GM23248 (cell line): Measurements from ENCODE around the gene EOLA2. TPM values are rescaled to one million over a fixed set of nuclear protein-coding genes. Genes with fewer than 3 reads are reported as not detected.
"Not testable (repeated sequence)": the region's sequence is repeated elsewhere in the genome, so short reads cannot be mapped to it uniquely, and the experiment has no call there.

ENCODE experiments used
- DNase-seq: peaks from one replicate; pipeline ENCODE4 v3.0.0-alpha.2; 2015
- H2AFZ ChIP-seq: fragments of 200-600 bp; sonication (generic); 2 replicates; pipeline ENCODE4 v1.6.1; 2016; ENCODE audit warnings: antibody characterized with exemption
- H3F3A ChIP-seq: fragments of 200-600 bp; sonication (generic); 2 replicates; pipeline ENCODE4 v1.6.1; 2016; ENCODE audit warnings: mild to moderate bottlenecking, antibody characterized with exemption, mixed run types; ENCODE audit not compliant: insufficient read depth
- H3K27ac ChIP-seq: fragments of 200-600 bp; sonication (generic); 2 replicates; pipeline ENCODE4 v1.5.1; 2016; ENCODE audit warnings: mild to moderate bottlenecking
- H3K27me3 ChIP-seq: fragments of 200-600 bp; sonication (generic); replicated peaks from 2 replicates; pipeline ENCODE4 v1.6.1; 2016; ENCODE audit warnings: mild to moderate bottlenecking; ENCODE audit not compliant: insufficient read depth
- H3K36me3 ChIP-seq: fragments of 200-600 bp; sonication (generic); 2 replicates; pipeline ENCODE4 v1.6.1; 2016; ENCODE audit warnings: low read depth, mild to moderate bottlenecking
- H3K4me1 ChIP-seq: fragments of 200-600 bp; sonication (generic); 2 replicates; pipeline ENCODE4 v1.6.1; 2016; ENCODE audit warnings: mild to moderate bottlenecking; ENCODE audit not compliant: insufficient read depth
- H3K4me2 ChIP-seq: fragments of 200-600 bp; sonication (generic); one replicate; pipeline ENCODE4 v1.6.1; 2016; ENCODE audit warnings: mild to moderate bottlenecking; ENCODE audit not compliant: unreplicated experiment
- H3K4me3 ChIP-seq: fragments of 200-600 bp; sonication (generic); 2 replicates; pipeline ENCODE4 v1.5.1; 2016; ENCODE audit warnings: mild to moderate bottlenecking
- H3K79me2 ChIP-seq: fragments of 200-600 bp; sonication (generic); 2 replicates; pipeline ENCODE4 v1.6.1; 2016; ENCODE audit warnings: mild to moderate bottlenecking; ENCODE audit not compliant: insufficient read depth
- H3K9ac ChIP-seq: fragments of 200-600 bp; sonication (generic); 2 replicates; pipeline ENCODE4 v1.6.1; 2016; ENCODE audit warnings: mild to moderate bottlenecking
- H3K9me2 ChIP-seq: fragments of 200-600 bp; sonication (generic); 2 replicates; pipeline ENCODE4 v1.6.1; 2016; ENCODE audit warnings: mixed run types, mild to moderate bottlenecking, moderate library complexity; ENCODE audit not compliant: insufficient read depth
- H3K9me3 ChIP-seq: fragments of 200-600 bp; sonication (generic); one replicate; pipeline ENCODE4 v1.6.1; 2017; ENCODE audit warnings: low read depth
- H4K20me1 ChIP-seq: fragments of 200-600 bp; sonication (generic); 2 replicates; pipeline ENCODE4 v1.6.0; 2016; ENCODE audit not compliant: insufficient read depth
- WGBS, 2 experiments: methylation state at CpG; one replicate each; pipeline ENCODE4 v1.1.6; 2015 to 2017; ENCODE audit warnings: low lambda C conversion rate in 2 of 2, low coverage in 1 of 2; ENCODE audit errors: missing lambda C conversion rate in 2 of 2; 5-methylcytosine and 5-hydroxymethylcytosine counted together
- in situ Hi-C: fragments of 300-500 bp; cut with MboI; formaldehyde crosslinking; loops from 2 replicates; pipeline ENCODE4 v1.15.0; 2020
- polyA plus RNA-seq: library from polyadenylated mRNA; unstranded; fragments of >200 nt; fragmentation: Nextera tagmentation; extraction: Ambion mirVana; gene quantifications from 2 replicates; pipeline ENCODE4 v1.2.1, GENCODE V29; 2016
- total RNA-seq: library from RNA; depleted of rRNA; stranded (reverse); fragments of >200 nt; shearing (Covaris generic); gene quantifications from 2 replicates; pipeline ENCODE4 v1.2.3, GENCODE V29; 2014

EOLA2 gene
- total and polyA plus RNA-seq, 2 experiments from 2014 or later: 28.1 to 48.2 TPM

DNA sequence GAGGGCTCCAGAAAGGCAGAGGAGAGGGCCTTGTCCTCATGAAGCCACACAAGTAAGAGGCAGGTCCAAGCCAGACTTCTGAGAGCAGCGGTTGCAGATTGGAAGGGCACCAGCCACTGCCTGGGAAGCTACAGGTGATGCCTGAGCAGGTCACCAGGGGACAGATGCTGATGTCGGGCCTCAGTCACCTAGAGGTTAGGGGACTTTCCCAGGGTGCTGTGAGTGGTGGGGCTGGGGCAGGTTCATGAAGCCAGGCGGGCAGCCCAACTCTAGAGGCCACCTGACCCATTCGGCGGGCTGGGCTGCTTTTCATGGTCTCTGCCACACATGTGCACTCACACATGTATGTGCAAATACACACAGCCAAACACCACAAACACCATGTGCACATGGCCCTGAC, 5.3 kb downstream of the EOLA2 start:
- in situ Hi-C loops, H3K4me3 ChIP-seq, H3K9me2 ChIP-seq, H4K20me1 ChIP-seq, H3K4me2 ChIP-seq, H3K9ac ChIP-seq, H3K9me3 ChIP-seq, H3K36me3 ChIP-seq, H2AFZ ChIP-seq, H3F3A ChIP-seq, DNase-seq, H3K27me3 ChIP-seq, H3K4me1 ChIP-seq, H3K27ac ChIP-seq: not testable (repeated sequence)
- WGBS, 2 experiments: 100% methylated on average over 1 of the region's 5 CpGs; no CpG with 5 or more reads in 1 of the 2 experiments
- peaks cover 10% of the 10 kb centered on the region for H3K79me2 ChIP-seq

DNA sequence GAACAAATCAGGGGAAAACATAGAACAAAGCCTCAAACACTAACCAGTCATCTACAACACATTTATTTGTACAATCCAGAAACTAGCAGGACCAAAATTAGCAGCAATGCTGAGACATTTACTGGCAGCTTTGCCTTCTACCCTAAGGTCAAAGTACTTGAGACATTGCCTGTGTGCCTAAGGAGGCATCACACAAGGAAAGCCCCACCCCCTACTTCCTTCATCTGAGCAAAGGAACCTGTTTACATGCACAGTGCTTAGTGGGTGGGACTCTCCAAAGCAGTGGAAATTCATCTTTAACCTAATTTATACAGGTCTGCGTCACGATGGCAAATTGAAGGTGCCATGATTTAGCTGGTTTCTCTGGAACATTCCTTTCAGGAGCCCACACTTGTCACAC, 6.1 kb downstream of the EOLA2 start:
- DNase-seq, H3K27me3 ChIP-seq, H3K27ac ChIP-seq, H3K4me3 ChIP-seq, H2AFZ ChIP-seq, H3K4me2 ChIP-seq, H3K4me1 ChIP-seq, in situ Hi-C loops, H3K79me2 ChIP-seq, H3K9me3 ChIP-seq, H3K9me2 ChIP-seq, H4K20me1 ChIP-seq, H3K9ac ChIP-seq, H3K36me3 ChIP-seq, H3F3A ChIP-seq: not testable (repeated sequence)
- WGBS, 2 experiments: 91 to 100% methylated on average over 2 of the region's 2 CpGs

DNA sequence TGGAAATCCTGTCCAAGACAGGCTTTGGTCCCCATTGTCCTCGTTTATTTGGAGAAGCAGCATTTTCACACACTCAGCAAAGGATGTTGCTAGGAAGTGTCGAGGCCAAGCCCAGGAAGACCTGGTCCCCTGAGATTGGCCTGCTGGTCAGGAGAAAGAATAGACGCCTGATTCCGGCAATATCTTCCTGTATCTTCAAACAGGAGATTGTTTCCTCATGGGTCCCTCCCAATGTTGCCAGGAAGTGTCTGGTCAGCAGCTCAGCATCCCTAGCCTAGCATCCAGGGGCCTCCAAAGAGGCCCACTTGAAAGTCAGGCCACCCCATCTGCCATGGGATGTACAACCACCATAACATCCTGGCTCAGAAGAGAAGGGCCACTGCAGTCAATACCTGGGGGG, 6.9 kb downstream of the EOLA2 start:
- H3K27ac ChIP-seq, H2AFZ ChIP-seq, DNase-seq, H3K9me2 ChIP-seq, H3K36me3 ChIP-seq, in situ Hi-C loops, H3K4me3 ChIP-seq, H3K9me3 ChIP-seq, H3K4me2 ChIP-seq, H3K9ac ChIP-seq, H3K79me2 ChIP-seq, H3K4me1 ChIP-seq, H3F3A ChIP-seq, H4K20me1 ChIP-seq, H3K27me3 ChIP-seq: not testable (repeated sequence)
- WGBS, 2 experiments: 48 to 54% methylated on average over 2 of the region's 4 CpGs

DNA sequence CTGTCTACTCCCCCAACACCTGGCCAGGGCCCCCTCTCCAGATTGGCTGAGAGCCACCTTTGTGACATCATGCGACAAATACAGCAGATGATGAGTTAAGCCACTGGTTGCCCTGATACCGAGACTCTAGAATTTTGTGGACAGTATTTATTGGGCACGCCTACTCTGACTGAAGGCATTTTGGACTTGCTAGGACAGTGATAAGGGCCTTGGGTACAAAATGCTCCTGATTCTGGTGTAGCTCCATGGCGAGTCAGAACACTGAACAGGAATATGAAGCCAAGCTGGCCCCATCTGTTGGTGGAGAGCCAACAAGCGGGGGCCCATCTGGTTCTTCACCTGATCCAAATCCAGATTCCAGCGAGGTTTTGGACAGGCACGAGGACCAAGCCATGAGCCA, 8.9 kb downstream of the EOLA2 start, which contains the start of gene HSFX4:
Gene HSFX4, plus strand, starts transcription at position 174 of the 400 bp plus-strand sequence. Its CDS starts 72 bp downstream, at position 246.
- H3K27me3 ChIP-seq, DNase-seq, H3K9me2 ChIP-seq, H3F3A ChIP-seq, H2AFZ ChIP-seq, H3K79me2 ChIP-seq, H3K36me3 ChIP-seq, H3K9ac ChIP-seq, H3K9me3 ChIP-seq, in situ Hi-C loops, H3K4me1 ChIP-seq, H4K20me1 ChIP-seq, H3K4me3 ChIP-seq, H3K4me2 ChIP-seq, H3K27ac ChIP-seq: not testable (repeated sequence)
- WGBS, 2 experiments: 100% methylated on average over 1 of the region's 7 CpGs; no CpG with 5 or more reads in 1 of the 2 experiments

DNA sequence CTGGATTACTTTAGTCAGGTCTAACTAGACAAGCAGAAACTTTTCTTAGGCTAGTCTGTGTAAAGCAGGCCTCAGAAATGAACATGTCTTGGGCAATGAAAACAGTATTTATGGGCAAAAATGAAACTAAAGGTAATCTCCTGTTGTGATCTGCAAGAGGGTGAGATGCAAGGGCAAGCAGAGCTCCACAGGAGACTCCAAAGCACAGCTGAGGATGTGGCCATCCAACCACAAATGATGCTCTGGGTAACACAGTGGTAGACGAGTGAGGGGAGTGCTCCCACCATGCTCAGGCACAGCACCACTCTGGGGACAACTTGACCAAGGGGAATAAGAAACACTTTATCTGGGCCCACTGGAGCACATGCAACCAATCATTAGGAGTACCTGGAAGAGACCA, 9.7 kb downstream of the EOLA2 start:
- H3K9me3 ChIP-seq, DNase-seq, H3K27me3 ChIP-seq, H3K79me2 ChIP-seq, H3K4me3 ChIP-seq, H3K4me1 ChIP-seq, H3K9me2 ChIP-seq, H3K36me3 ChIP-seq, H3K9ac ChIP-seq, H4K20me1 ChIP-seq, H3F3A ChIP-seq, in situ Hi-C loops, H3K4me2 ChIP-seq, H3K27ac ChIP-seq, H2AFZ ChIP-seq: not testable (repeated sequence)
- 100% methylated on average over 1 of the region's 1 CpG; no CpG with 5 or more reads in 1 of the 2 experiments for WGBS, 2 experiments

DNA sequence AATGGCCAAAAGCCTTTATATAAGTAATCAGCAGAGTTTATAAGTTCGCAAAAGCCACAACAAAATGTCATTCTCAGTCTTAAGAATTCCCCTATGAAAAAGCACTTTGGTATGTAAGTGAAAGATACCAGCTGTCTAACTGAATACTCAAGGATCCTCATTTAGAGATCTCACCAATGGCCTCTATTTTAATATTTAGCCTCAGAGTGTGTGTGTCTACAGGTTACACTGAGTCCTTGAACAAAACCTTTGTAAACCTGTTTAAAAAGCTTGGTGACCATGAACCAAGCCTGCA, 10.4 kb downstream of the EOLA2 start:
- H3K27ac ChIP-seq, H2AFZ ChIP-seq, H3K4me3 ChIP-seq, H3K36me3 ChIP-seq, H3K9me2 ChIP-seq, H3F3A ChIP-seq, H3K4me2 ChIP-seq, H4K20me1 ChIP-seq, H3K79me2 ChIP-seq, H3K27me3 ChIP-seq, in situ Hi-C loops, H3K9ac ChIP-seq, H3K9me3 ChIP-seq, H3K4me1 ChIP-seq, DNase-seq: not testable (repeated sequence)
- no CpG with 5 or more reads among the region's 1 CpG for WGBS, 2 experiments

DNA sequence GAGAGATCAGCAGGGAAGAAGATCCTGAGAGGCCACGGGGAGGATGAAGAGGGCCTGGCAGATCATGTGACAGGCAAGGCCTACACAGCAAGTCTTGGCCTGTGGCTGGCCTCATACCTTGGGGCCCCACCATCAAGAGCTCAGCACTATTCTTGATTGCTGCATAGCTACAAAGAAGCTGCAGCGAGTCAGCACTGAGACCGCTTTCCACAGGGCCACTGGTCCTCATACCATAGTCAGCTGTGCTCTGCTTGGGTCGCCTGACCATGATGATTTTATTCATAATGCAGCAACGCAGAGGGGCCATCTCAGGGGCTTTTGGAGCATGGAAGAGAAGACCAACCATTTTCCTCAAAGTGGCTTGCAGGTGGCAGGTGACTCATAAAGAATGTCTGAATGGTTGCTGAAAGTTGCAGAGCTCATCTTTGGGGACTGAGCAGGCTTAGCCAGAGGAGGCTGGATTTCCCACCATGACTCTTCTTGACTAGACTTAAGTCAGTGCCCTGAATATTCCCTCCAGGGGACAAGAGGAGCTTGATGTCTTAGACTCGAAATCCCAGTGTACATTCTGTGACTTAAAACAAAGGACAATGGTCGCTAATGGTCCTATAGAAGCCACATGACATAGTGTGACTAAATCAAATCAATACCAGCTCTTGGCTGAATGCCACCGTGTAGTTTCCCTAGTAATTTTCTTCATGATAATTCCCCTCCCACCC, 10.9 kb downstream of the EOLA2 start:
- H3K4me1 ChIP-seq, H3K27ac ChIP-seq, H3K79me2 ChIP-seq, H3K27me3 ChIP-seq, H3K9me3 ChIP-seq, DNase-seq, H3F3A ChIP-seq, H3K4me2 ChIP-seq, in situ Hi-C loops, H3K36me3 ChIP-seq, H3K9ac ChIP-seq, H2AFZ ChIP-seq, H3K4me3 ChIP-seq, H4K20me1 ChIP-seq, H3K9me2 ChIP-seq: not testable (repeated sequence)
- WGBS, 2 experiments: no CpG with 5 or more reads among the region's 8 CpGs

DNA sequence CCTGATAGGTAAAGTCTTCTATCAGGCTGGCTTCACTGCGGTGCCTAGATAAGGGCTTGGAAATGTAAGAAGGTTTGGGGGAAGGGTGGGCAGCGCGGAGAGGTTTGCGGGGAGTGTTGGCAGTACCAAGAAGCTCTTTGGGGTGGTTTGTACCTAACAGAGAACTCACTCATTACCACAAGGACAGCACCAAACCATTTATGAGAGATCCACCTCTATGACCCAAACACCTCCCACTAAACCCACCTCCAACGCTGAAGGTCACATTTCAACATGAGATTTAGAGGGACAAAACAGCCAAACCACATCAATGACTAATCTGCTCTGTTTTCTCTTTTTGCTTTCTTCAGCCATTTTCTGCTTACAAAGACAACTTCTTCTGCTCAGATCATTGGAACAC, 13.9 kb downstream of the EOLA2 start:
- H3K27ac ChIP-seq, H3F3A ChIP-seq, in situ Hi-C loops, H3K4me2 ChIP-seq, H3K36me3 ChIP-seq, H3K9ac ChIP-seq, H3K27me3 ChIP-seq, H4K20me1 ChIP-seq, H3K79me2 ChIP-seq, H2AFZ ChIP-seq, H3K4me1 ChIP-seq, DNase-seq, H3K4me3 ChIP-seq, H3K9me2 ChIP-seq, H3K9me3 ChIP-seq: not testable (repeated sequence)
- WGBS, 2 experiments: no CpG with 5 or more reads among the region's 5 CpGs
